Stromal cell of bone marrow (primary cell): ENCODE results near the gene DNAJC16.
"Not testable (repeated sequence)": the region's sequence is repeated elsewhere in the genome, so short reads cannot be mapped to it uniquely, and the experiment has no call there.

Experiments used
- DNase-seq: peaks from one replicate; pipeline ENCODE4 v3.0.0-alpha.2; 2012; ENCODE audit warnings: low read depth

Gene DNAJC16

GRCh38 chr1:15526490-15527339, at the start of gene DNAJC16:
TSS of gene DNAJC16 (plus strand) at chr1:15526848. CDS start at chr1:15529106, 2,258 bp downstream.
- peak; percentile 100 for DNase-seq

GRCh38 chr1:15476927-15477326, 49.7 kb upstream of the DNAJC16 start:
- no peak for DNase-seq

- DNase-seq: no peak
Measured at GRCh38 chr1:15477646-15478212, 48.9 kb upstream of the DNAJC16 start.

GRCh38 chr1:15479654-15480347, 46.8 kb upstream of the DNAJC16 start:
- DNase-seq: no peak

GRCh38 chr1:15482455-15482854, 44.2 kb upstream of the DNAJC16 start:
- not testable (repeated sequence) for DNase-seq

- DNase-seq: not testable (repeated sequence)
Measured at GRCh38 chr1:15482983-15483543, 43.6 kb upstream of the DNAJC16 start.

GRCh38 chr1:15483971-15484370, 42.7 kb upstream of the DNAJC16 start:
- DNase-seq: no peak

GRCh38 chr1:15484443-15484842, 42.2 kb upstream of the DNAJC16 start:
- DNase-seq: not testable (repeated sequence)

GRCh38 chr1:15485636-15486035, 41.0 kb upstream of the DNAJC16 start:
- DNase-seq: no peak

- DNase-seq: not testable (repeated sequence)
Measured at GRCh38 chr1:15486844-15487610, 39.6 kb upstream of the DNAJC16 start.

GRCh38 chr1:15488371-15488770, 38.3 kb upstream of the DNAJC16 start:
- no peak for DNase-seq

GRCh38 chr1:15489052-15489736, 37.5 kb upstream of the DNAJC16 start:
- no peak for DNase-seq

- DNase-seq: not testable (repeated sequence)
Measured at GRCh38 chr1:15491010-15491409, 35.6 kb upstream of the DNAJC16 start.

GRCh38 chr1:15492596-15492995, 34.1 kb upstream of the DNAJC16 start:
- DNase-seq: no peak

GRCh38 chr1:15493869-15494390, 32.7 kb upstream of the DNAJC16 start:
- no peak for DNase-seq

- no peak for DNase-seq
Measured at GRCh38 chr1:15500184-15501178, 26.2 kb upstream of the DNAJC16 start.

- no peak for DNase-seq
Measured at GRCh38 chr1:15501208-15502032, 25.2 kb upstream of the DNAJC16 start.

GRCh38 chr1:15504436-15504835, 22.2 kb upstream of the DNAJC16 start:
- DNase-seq: no peak

GRCh38 chr1:15506831-15507230, 19.8 kb upstream of the DNAJC16 start:
- DNase-seq: no peak
